Nephron progenitor cell (in vitro differentiated cells): ENCODE measurements around the gene ABHD14A.
"Not testable (repeated sequence)": the region's sequence is repeated elsewhere in the genome, so short reads cannot be mapped to it uniquely, and the experiment has no call there.

Experiments used
- DNase-seq: peaks from one replicate; pipeline ENCODE4 v3.0.0; 2021
- H3K27ac Mint-ChIP-seq: 2 replicates; pipeline ENCODE4 v1.8.0; 2021; ENCODE audit warnings: mild to moderate bottlenecking, moderate library complexity, mixed read lengths
- H3K27me3 Mint-ChIP-seq: 2 replicates; pipeline ENCODE4 v1.8.0; 2021; ENCODE audit warnings: mild to moderate bottlenecking, low read depth, mixed read lengths; ENCODE audit not compliant: poor library complexity
- H3K36me3 Mint-ChIP-seq: 2 replicates; pipeline ENCODE4 v1.8.0; 2021; ENCODE audit warnings: low read depth, mixed read lengths
- H3K4me1 Mint-ChIP-seq: 2 replicates; pipeline ENCODE4 v1.8.0; 2021; ENCODE audit warnings: mixed read lengths
- H3K4me3 Mint-ChIP-seq: 2 replicates; pipeline ENCODE4 v1.8.0; 2021; ENCODE audit warnings: mild to moderate bottlenecking, moderate library complexity, mixed read lengths
- H3K9me3 Mint-ChIP-seq: 2 replicates; pipeline ENCODE4 v1.8.0; 2021; ENCODE audit warnings: mild to moderate bottlenecking, moderate library complexity, mixed read lengths
- TF ChIP-seq, protein P1 (sequence below): fragments of 200-600 bp; sonication (generic); IDR thresholded peaks from 2 replicates; pipeline ENCODE4 v1.5.0; 2021; ENCODE audit warnings: antibody characterized with exemption

ABHD14A gene

GRCh38 chr3:51974963-51975851, at the start of gene ABHD14A:
TSS of gene ABHD14A (plus strand) at chr3:51975064. CDS start at chr3:51975136, 72 bp downstream.
- Mint-ChIP-seq H3K27ac (peak within 1 kb of the TSS; percentile 98), H3K36me3 (no peaks in the 10 kb centered on the region), H3K9me3 (no peaks in the 10 kb centered on the region), H3K4me3 (peak within 1 kb of the TSS; percentile 87), H3K27me3 (peaks cover 2% of the 10 kb centered on the region), H3K4me1 (peaks cover 56% of the 10 kb centered on the region)
- DNase-seq = peak; percentile 75
- TF ChIP-seq, protein P1, sequence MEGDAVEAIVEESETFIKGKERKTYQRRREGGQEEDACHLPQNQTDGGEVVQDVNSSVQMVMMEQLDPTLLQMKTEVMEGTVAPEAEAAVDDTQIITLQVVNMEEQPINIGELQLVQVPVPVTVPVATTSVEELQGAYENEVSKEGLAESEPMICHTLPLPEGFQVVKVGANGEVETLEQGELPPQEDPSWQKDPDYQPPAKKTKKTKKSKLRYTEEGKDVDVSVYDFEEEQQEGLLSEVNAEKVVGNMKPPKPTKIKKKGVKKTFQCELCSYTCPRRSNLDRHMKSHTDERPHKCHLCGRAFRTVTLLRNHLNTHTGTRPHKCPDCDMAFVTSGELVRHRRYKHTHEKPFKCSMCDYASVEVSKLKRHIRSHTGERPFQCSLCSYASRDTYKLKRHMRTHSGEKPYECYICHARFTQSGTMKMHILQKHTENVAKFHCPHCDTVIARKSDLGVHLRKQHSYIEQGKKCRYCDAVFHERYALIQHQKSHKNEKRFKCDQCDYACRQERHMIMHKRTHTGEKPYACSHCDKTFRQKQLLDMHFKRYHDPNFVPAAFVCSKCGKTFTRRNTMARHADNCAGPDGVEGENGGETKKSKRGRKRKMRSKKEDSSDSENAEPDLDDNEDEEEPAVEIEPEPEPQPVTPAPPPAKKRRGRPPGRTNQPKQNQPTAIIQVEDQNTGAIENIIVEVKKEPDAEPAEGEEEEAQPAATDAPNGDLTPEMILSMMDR = no peak

DNA sequence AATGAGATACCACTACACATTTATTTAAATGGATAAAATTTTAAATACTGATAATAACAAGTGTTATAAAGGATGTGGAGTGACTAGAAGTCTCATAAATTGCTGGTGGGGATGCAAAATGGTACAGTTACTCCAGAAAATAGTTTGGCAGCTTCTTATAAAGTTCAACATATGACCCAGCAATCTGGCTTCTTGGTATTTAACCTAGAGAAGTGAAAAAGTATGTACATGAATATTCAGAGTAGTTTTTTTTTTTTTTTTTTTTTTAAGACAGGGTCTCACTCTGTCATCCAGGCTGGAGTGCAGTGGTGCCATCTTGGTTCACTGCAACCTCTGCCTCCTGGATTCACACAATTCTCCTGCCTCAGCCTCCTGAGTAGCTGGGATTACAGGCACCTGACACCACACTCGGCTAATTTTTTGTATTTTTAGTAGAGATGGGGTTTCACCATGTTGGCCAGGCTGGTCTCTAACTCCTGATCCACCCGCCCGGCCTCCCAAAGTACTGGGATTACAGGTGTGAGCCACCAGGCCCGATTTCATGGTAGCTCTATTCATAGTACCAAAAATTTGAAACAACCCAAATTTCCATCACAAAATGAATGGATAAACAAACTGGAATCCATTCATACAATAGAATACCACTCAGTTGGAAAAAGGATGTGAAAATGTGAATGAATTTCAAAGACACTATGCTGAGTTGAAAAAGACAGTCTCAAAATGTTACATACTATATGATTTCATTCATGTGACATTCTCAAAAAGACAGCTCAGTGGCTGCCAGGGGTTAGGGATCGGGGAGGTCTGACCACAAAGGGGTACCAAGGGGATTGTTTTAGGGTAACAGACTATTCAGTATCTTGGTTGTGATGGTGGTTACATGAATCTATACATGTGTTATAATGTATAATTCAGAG, 47.5 kb upstream of the ABHD14A start:
- TF ChIP-seq, protein P1 = no peak
- H3K4me3 Mint-ChIP-seq = no peak overlapping the region
- no peak overlapping the region for H3K27ac Mint-ChIP-seq
- H3K27me3 Mint-ChIP-seq = peaks cover 4% of the 10 kb centered on the region
- H3K9me3 Mint-ChIP-seq = no peaks in the 10 kb centered on the region
- peaks cover 8% of the 10 kb centered on the region for H3K36me3 Mint-ChIP-seq
- no peaks in the 10 kb centered on the region for H3K4me1 Mint-ChIP-seq
- no peak for DNase-seq

- TF ChIP-seq, protein P1 = no peak
- H3K36me3 Mint-ChIP-seq = peaks cover 9% of the 10 kb centered on the region
- no peaks in the 10 kb centered on the region for H3K27me3 Mint-ChIP-seq
- H3K9me3 Mint-ChIP-seq = no peaks in the 10 kb centered on the region
- H3K4me1 Mint-ChIP-seq = no peaks in the 10 kb centered on the region
- H3K27ac Mint-ChIP-seq = no peak overlapping the region
- H3K4me3 Mint-ChIP-seq = no peak overlapping the region
- no peak for DNase-seq
Observed at GRCh38 chr3:51928438-51928837, 46.4 kb upstream of the ABHD14A start.

- not testable (repeated sequence) for H3K9me3 Mint-ChIP-seq, H3K4me1 Mint-ChIP-seq, H3K4me3 Mint-ChIP-seq, H3K27ac Mint-ChIP-seq, H3K27me3 Mint-ChIP-seq, DNase-seq
- peaks cover 13% of the 10 kb centered on the region for H3K36me3 Mint-ChIP-seq
Observed at GRCh38 chr3:51928981-51929380, 45.9 kb upstream of the ABHD14A start.

GRCh38 chr3:51929420-51930003, 45.4 kb upstream of the ABHD14A start:
- Mint-ChIP-seq H3K27me3 (no peaks in the 10 kb centered on the region), H3K27ac (no peak overlapping the region), H3K36me3 (peaks cover 18% of the 10 kb centered on the region), H3K9me3 (no peaks in the 10 kb centered on the region), H3K4me3 (no peak overlapping the region), H3K4me1 (no peaks in the 10 kb centered on the region)
- TF ChIP-seq, protein P1 = no peak
- peak; percentile 48 for DNase-seq

DNA sequence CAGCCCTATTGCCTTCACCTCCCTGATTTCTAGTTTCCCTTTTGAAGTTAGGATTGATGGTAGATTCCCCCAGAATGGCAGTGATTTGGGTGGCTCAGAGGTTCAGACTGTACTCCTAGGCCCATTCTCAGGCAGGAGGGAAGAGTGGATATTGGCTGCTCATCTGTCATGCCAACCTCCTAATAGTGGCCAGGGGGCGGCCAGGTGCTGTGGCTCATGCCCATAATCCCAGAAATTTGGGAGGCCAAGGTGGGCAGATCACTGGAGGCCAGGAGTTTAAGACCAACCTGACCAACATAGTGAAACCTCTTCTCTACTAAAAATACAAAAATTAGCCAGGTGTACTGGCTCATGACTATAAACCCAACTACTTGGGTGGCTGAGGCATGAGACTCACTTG, 44.4 kb upstream of the ABHD14A start:
- peaks cover 19% of the 10 kb centered on the region for H3K36me3 Mint-ChIP-seq
- no peaks in the 10 kb centered on the region for H3K9me3 Mint-ChIP-seq
- H3K4me3 Mint-ChIP-seq = no peak overlapping the region
- TF ChIP-seq, protein P1 = no peak
- no peaks in the 10 kb centered on the region for H3K27me3 Mint-ChIP-seq
- no peaks in the 10 kb centered on the region for H3K4me1 Mint-ChIP-seq
- no peak for DNase-seq
- no peak overlapping the region for H3K27ac Mint-ChIP-seq
